Left lobe of liver (tissue), 2 donors: ENCODE data around the gene EVX2. TPM values are rescaled to one million over a fixed set of nuclear protein-coding genes. Genes with fewer than 3 reads are reported as not detected.

Experiments used
- ATAC-seq: fragments of 200-7000 bp; cut with Tn5 transposase; one replicate; pipeline ENCODE4 v1.9.1; 2020; ENCODE audit warnings: mild to moderate bottlenecking, moderate library complexity
- DNase-seq: peaks from one replicate; pipeline ENCODE4 v3.0.0-alpha.2; 2020; ENCODE audit warnings: low spot score
- total RNA-seq: library from RNA; stranded (reverse); gene quantifications from one replicate; pipeline ENCODE4 v1.2.1, GENCODE V29; 2021
- donor health status: DM: no; HTN: no; CAD: no; lungs with moderate emphysema.
- donor health status: DM: no; HTN: yes; CAD: no.

Gene EVX2
- total RNA-seq, 1 donor from 2014 or later, result not detected

GRCh38 chr2:176096986-176097819 lies 13.4 kb upstream of the EVX2 start:
- peak; percentile 97 for ATAC-seq
- peak; percentile 70 for DNase-seq

DNA sequence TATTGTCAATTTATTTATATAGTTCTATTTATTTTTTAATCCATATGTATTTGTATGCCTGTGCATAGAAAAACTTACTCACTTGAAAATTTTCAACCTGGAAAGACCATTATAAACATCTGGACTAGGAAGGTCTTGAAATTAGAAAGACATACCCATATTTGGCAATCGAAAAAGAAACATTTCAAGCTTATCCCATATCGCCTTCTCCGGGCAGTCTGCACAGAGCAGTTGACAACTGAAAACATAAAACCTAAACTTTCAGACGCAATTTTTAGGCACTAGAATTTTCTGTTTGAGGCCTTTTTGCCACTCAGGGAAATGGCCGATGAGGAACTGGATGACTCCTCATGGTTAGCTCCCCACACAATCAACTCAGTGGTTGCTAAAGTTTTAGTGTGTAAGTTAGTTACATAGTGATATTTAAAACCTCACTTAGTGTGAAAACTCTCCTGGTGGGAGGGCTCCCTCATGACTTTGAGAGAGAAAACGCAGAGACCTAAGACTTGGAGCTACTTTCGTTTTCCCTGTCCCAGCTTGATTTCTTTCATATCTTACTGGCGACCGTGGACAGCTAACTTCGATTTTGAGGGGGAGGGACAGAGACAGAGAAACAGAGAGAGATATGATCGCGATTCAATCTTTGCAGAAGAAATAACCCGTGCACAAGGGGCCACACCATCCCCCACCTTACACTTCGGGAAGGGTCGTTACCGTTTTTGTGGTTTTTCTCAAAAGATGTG lies 12.7 kb upstream of the EVX2 start:
- DNase-seq (no peak), ATAC-seq (no peak)

GRCh38 chr2:176095421-176095820 lies 11.7 kb upstream of the EVX2 start:
- no peak for ATAC-seq
- DNase-seq, result no peak

DNA sequence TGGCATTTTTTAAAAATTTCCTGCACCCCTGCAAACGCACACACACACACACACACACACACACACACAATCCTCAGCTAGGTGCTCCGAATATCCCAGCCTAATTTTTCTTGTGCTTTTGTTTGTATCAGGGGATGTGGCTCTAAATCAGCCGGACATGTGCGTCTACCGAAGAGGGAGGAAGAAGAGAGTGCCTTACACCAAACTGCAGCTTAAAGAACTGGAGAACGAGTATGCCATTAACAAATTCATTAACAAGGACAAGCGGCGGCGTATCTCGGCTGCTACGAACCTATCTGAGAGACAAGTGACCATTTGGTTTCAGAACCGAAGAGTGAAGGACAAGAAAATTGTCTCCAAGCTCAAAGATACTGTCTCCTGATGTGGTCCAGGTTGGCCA lies 10.6 kb upstream of the EVX2 start:
- ATAC-seq, result no peak
- no peak for DNase-seq

GRCh38 chr2:176093898-176094249 lies 10.1 kb upstream of the EVX2 start:
- ATAC-seq, result no peak
- DNase-seq, result no peak

DNA sequence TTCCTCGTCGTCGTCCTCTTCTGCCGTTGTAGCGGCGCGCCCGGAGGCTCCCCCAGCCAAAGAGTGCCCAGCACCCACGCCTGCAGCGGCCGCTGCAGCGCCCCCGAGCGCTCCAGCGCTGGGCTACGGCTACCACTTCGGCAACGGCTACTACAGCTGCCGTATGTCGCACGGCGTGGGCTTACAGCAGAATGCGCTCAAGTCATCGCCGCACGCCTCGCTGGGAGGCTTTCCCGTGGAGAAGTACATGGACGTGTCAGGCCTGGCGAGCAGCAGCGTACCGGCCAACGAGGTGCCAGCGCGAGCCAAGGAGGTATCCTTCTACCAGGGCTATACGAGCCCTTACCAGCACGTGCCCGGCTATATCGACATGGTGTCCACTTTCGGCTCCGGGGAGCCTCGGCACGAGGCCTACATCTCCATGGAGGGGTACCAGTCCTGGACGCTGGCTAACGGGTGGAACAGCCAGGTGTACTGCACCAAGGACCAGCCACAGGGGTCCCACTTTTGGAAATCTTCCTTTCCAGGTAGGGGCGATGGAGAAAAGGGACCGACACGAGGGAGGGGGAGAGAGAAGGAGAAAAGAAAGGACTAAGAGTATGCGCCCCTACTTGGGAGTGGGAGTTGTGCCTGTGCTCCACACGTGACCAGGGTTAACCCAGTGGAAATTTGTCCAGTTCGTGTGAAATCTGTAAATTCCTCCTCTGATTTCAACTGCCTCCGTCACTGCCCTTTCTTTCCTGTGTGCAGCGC lies 9.6 kb upstream of the EVX2 start:
- ATAC-seq (no peak), DNase-seq (no peak)

- no peak for DNase-seq
Measured at GRCh38 chr2:176092270-176093144, 8.7 kb upstream of the EVX2 start, which contains the start of gene HOXD13. Gene HOXD13, plus strand, starts transcription at chr2:176092721. Its CDS starts 170 bp downstream, at chr2:176092891.

GRCh38 chr2:176091329-176092258 lies 7.8 kb upstream of the EVX2 start:
- no peak for DNase-seq
- ATAC-seq, result no peak

More at GRCh38 chr2:176092270-176093144, 8.7 kb upstream of the EVX2 start, which contains the start of gene HOXD13:
- no peak for ATAC-seq

- ATAC-seq, result no peak
- DNase-seq, result no peak
Measured at GRCh38 chr2:176090862-176091261, 7.1 kb upstream of the EVX2 start.

DNA sequence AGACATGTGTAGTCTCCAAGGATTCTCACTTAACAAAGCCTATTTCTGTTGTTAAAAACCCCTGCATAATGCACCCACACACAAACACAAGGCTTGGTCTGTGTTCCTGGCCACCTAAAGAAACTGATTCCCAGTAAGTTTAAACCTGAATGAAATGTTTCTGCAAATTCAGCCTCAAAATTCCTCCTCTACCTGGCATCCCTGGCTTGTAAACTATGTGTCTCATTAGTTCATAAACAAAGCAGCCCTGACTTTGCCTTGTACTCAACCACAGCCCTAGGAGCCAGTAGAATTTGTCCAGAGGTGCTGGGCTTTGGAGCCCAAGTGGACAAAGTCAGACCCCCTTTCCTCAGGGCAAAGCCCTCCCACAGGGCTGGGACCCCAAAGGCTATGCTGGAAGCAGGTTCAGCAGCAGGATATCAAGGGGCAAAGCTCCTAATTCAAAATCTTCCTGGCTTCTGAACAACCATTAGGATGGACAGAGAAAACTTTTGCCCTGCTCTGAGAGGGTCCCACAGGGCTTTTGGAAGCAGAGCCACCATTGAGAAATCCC lies 6.2 kb upstream of the EVX2 start:
- ATAC-seq (no peak), DNase-seq (no peak)

GRCh38 chr2:176088937-176089842 lies 5.4 kb upstream of the EVX2 start:
- ATAC-seq (no peak), DNase-seq (no peak)

DNA sequence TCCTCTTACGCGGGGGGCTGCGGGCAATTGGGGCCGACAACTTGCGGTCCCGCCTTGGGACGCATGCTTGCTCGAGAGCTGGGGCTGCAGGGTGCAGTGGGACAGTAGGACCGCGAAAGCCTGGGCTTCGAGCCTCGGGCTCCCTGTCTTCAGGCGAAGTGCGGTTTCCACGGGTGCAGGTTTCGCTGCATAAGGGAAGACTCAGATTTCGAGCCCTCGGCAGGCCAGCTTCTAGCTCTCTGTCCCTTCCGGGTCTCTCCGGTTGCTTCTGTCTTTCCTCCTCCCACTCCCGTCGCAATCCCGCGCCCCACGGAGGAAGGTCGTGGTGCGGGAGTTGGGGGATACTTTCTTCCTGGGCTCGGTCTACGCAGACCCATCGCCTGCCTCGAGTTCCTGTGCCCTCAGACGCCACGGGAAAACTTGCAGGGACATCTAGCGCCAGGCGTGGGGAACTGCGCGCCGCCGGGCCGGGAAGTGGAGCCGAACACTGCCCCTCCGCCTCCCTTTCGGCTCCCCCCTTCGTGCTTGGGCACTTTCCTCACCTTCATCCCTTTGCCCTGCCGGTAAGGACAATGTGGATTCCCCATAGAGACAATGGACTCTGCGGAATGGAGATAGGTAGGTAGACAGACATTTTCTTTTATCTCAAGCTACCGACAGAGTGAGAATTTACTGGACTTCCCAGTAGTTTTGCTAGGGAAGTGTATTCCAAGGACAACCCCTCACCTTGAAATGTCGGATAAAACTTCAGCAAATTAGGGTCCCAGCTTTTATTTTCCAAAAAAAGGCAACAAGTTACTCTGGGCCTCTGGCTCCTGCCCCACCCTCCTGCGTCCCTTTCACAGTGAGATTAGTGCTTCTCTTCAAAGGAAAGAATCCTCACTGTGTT lies 4.5 kb upstream of the EVX2 start:
- DNase-seq (peak; percentile 63), ATAC-seq (peak; percentile 93)

GRCh38 chr2:176087330-176088047 lies 3.7 kb upstream of the EVX2 start:
- ATAC-seq, result no peak
- DNase-seq, result no peak

DNA sequence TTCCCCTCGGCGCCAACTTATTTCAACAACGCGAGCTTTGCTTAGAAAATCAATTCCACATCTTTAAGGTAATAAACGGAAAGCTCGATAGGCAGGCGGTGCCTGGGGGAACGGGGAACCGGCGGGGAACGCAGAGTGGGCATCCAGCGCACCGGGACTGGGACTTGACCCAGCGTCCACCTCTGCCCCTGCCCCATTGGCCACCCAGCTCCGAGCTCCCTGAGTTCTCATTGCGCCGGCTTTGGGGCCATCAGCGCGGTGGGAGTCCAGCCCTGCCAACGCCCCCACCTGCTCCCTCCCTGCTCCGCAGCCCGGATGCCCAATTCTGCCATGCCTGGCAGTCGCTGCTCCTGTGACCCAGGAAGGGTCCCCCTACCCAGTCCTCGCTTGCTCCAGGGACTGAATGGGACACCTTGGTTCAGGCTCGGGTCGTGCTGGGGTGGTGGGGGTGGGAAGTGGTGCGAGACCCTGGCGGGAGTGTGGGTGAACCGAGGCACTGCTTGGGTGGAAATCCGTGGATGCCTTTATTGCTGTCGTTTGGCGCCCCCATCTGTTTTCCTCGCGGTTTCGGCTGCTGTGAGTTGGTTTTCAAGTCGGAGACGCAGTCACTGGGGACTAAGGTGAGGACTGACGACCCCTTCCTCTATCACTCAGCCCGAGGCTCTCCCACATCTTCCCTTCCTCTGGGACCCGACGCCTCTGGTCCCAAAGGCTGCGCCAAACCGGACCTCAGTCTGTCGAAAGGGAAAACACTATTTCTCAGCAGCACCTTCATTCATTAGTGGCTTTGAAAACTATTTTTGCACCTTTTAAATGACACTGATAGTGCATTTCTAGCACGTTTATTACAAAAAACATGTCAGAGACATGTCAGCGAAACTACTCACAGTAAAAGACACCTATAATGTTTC lies 2.4 kb upstream of the EVX2 start:
- ATAC-seq (peak; percentile 60), DNase-seq (no peak)

GRCh38 chr2:176085120-176085788 lies 1.5 kb upstream of the EVX2 start:
- ATAC-seq (no peak), DNase-seq (no peak)
